HK-2 (cell line): Measurements from ENCODE around the gene ALS2CL.
"Not testable (repeated sequence)": the region's sequence is repeated elsewhere in the genome, so short reads cannot be mapped to it uniquely, and the experiment has no call there.

Source experiments
- DNase-seq: peaks from one replicate; pipeline ENCODE4 v3.0.0-alpha.2; 2018; ENCODE audit not compliant: unreplicated experiment

Gene ALS2CL

GRCh38 chr3:46715507-46716175, 22.2 kb upstream of the ALS2CL start:
- no peak for DNase-seq

GRCh38 chr3:46714728-46715506, 21.4 kb upstream of the ALS2CL start:
- DNase-seq: no peak

GRCh38 chr3:46713898-46714552, 20.5 kb upstream of the ALS2CL start:
- peak; percentile 44 for DNase-seq

- no peak for DNase-seq
These were observed 19.8 kb upstream of the ALS2CL start for GRCh38 chr3:46713050-46713897.

GRCh38 chr3:46712191-46713049, 18.9 kb upstream of the ALS2CL start:
- DNase-seq: no peak

- DNase-seq: no peak
These were observed 18.3 kb upstream of the ALS2CL start for GRCh38 chr3:46711760-46712159.

- no peak for DNase-seq
These were observed 17.8 kb upstream of the ALS2CL start for GRCh38 chr3:46711305-46711704.

GRCh38 chr3:46710671-46711295, 17.3 kb upstream of the ALS2CL start:
- DNase-seq: no peak

GRCh38 chr3:46710229-46710628, 16.8 kb upstream of the ALS2CL start:
- no peak for DNase-seq

- DNase-seq: no peak
These were observed 16.2 kb upstream of the ALS2CL start for GRCh38 chr3:46709721-46710120.

- DNase-seq: no peak
These were observed 15.7 kb upstream of the ALS2CL start for GRCh38 chr3:46709157-46709654.

GRCh38 chr3:46708401-46709156, 15.1 kb upstream of the ALS2CL start:
- no peak for DNase-seq

GRCh38 chr3:46707601-46708011, 14.1 kb upstream of the ALS2CL start:
- no peak for DNase-seq

GRCh38 chr3:46706771-46707582, 13.5 kb upstream of the ALS2CL start:
- no peak for DNase-seq

- DNase-seq: no peak
These were observed 12.5 kb upstream of the ALS2CL start for GRCh38 chr3:46705751-46706552.

- peak; percentile 59 for DNase-seq
These were observed 11.6 kb upstream of the ALS2CL start for GRCh38 chr3:46705022-46705530.

- DNase-seq: not testable (repeated sequence)
These were observed 10.9 kb upstream of the ALS2CL start for GRCh38 chr3:46704346-46704745.
